ENCODE data around the gene P2RX1. TPM values are rescaled to one million over a fixed set of nuclear protein-coding genes. Genes with fewer than 3 reads are reported as not detected.

The P2RX1 gene
- total and polyA plus RNA-seq, 8 donors = 1.7 to 12.1 (median 2.3) TPM

DNA sequence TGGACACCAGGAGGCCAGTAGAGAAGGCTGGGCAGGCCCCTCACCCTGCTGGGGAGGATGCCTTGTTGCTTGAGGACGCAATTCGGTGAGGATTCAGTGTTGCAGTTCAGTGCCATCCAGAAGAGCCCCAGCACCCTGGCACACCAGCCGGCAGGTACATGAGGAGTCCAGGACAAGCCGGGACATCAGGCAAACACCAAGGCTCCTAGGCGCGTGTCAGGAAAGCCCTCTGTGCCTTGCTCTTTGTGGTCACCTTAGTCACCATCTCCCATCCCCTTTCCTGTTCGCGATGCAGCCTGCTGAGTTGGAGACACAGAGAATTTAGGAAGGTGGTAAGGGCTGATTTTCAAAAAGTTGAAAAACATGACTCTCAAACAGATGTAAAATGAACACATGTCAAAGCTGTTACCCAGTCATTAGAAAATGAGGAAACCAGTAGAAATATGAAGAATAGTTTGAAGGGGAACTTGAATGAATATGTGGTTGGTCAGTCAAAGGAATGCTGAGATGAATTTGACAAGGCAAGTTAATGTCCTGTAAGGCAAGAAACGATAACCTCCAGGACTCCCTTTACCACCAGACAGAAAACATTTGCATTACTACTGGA, 67.9 kb downstream of the P2RX1 start:
- Histone ChIP-seq H3K27ac (no peak overlapping the region), H3K4me3 (no peak overlapping the region), H3K36me3 (peaks cover 0 to 4% of the 10 kb centered on the region in 2 donors), H3K9me3 (no peaks in the 10 kb centered on the region), H3K27me3 (no peaks in the 10 kb centered on the region), H3K4me1 (peaks cover 0 to 19% of the 10 kb centered on the region in 2 donors)
- intact Hi-C loops (cut with DNase I) = no loop called here
- no peak for ATAC-seq
- no peak for DNase-seq
- TF ChIP-seq CTCF (IDR thresholded peaks at IDR 0.05) = no peak

DNA sequence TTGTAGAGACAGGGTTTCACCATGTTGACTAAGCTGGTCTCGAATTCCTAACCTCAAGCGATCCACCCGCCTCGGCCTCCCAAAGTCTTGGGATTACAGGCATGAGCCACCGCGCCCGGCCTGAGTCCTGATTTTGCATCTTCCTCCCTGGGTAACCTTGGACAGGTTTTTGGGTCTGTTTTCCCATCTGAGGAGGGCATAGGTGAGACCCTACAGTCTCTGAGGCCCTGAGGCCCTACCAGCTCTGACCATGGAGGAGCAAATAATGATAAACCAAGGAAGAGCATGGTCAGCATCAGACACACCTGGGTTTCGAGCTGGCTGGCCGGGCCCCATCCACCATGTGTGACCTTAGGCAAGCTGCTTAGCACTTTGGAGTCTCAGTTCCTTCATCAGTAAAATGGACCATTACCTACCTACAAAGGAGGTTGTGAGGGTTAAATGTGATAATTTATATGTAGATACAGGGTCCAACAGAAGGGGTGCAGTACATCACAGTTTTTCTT, 69.0 kb downstream of the P2RX1 start:
- H3K36me3 ChIP-seq = peaks cover 0 to 14% of the 10 kb centered on the region in 2 donors
- TF ChIP-seq CTCF (IDR thresholded peaks at IDR 0.05) = no peak
- intact Hi-C loops (cut with DNase I) = no loop called here
- no peak for ATAC-seq
- no peaks in the 10 kb centered on the region for H3K27me3 ChIP-seq
- peaks cover 0 to 19% of the 10 kb centered on the region in 2 donors for H3K4me1 ChIP-seq
- DNase-seq = peak in 1 of 4 donors; percentile 65
- H3K4me3 ChIP-seq = no peak overlapping the region
- H3K9me3 ChIP-seq = no peaks in the 10 kb centered on the region
- no peak overlapping the region for H3K27ac ChIP-seq

Other genes with a start within 250 kb of the P2RX1 start
- gene TAX1BP3, start 247.9 kb downstream of the P2RX1 start, total RNA-seq = 100 to 1,000 TPM; 143 to 194 TPM
- gene TAX1BP3, start 247.9 kb downstream of the P2RX1 start, polyA plus RNA-seq (ENCODE audit: insufficient read length in 6 of 6) = 10 to 100 TPM; 65.2 to 98.9 (median 84.7) TPM
- 10 to 100 TPM; 33.0 to 37.6 TPM for gene EMC6, start 247.7 kb downstream of the P2RX1 start, total RNA-seq
- 10 to 100 TPM; 15.9 to 26.0 (median 19.0) TPM for gene EMC6, start 247.7 kb downstream of the P2RX1 start, polyA plus RNA-seq (ENCODE audit: insufficient read length in 6 of 6)
- 1 to 10 TPM; 1.1 to 2.1 TPM for gene P2RX5, start 220.3 kb downstream of the P2RX1 start, total RNA-seq
- gene P2RX5, start 220.3 kb downstream of the P2RX1 start, polyA plus RNA-seq (ENCODE audit: insufficient read length in 6 of 6) = under 1 TPM; 0.16 to 0.63 (median 0.33) TPM
- gene HASPIN, start 192.6 kb downstream of the P2RX1 start, total RNA-seq = 1 to 10 TPM; 1.9 TPM
- gene HASPIN, start 192.6 kb downstream of the P2RX1 start, polyA plus RNA-seq (ENCODE audit: insufficient read length in 6 of 6) = 1 to 10 TPM; 2.2 to 4.5 (median 2.8) TPM
- gene ITGAE, start 115.3 kb downstream of the P2RX1 start, total RNA-seq = 10 to 100 TPM; 21.0 to 30.5 TPM
- 10 to 100 TPM; 39.7 to 46.1 (median 42.0) TPM for gene ITGAE, start 115.3 kb downstream of the P2RX1 start, polyA plus RNA-seq (ENCODE audit: insufficient read length in 6 of 6)
- 10 to 100 TPM; 30.6 to 31.8 TPM for gene NCBP3, start 70.2 kb downstream of the P2RX1 start, total RNA-seq
- gene NCBP3, start 70.2 kb downstream of the P2RX1 start, polyA plus RNA-seq (ENCODE audit: insufficient read length in 6 of 6) = 100 to 1,000 TPM in 5 of 6 donors, 10 to 100 TPM in 1; 80.1 to 112 (median 105) TPM
- 10 to 100 TPM in 1 of 2 donors, 1 to 10 TPM in 1; 3.9 to 13.4 TPM for gene CAMKK1, start 23.4 kb downstream of the P2RX1 start, total RNA-seq
- gene CAMKK1, start 23.4 kb downstream of the P2RX1 start, polyA plus RNA-seq (ENCODE audit: insufficient read length in 6 of 6) = 1 to 10 TPM; 2.7 to 4.9 (median 3.8) TPM
- 10 to 100 TPM; 12.7 to 53.5 TPM for gene ATP2A3, start 48.0 kb upstream of the P2RX1 start, total RNA-seq
- gene ATP2A3, start 48.0 kb upstream of the P2RX1 start, polyA plus RNA-seq (ENCODE audit: insufficient read length in 6 of 6) = 1 to 10 TPM; 5.8 to 9.8 (median 6.7) TPM
- gene ZZEF1, start 226.6 kb upstream of the P2RX1 start, total RNA-seq = 10 to 100 TPM; 39.2 to 56.7 TPM
- 10 to 100 TPM; 25.8 to 31.6 (median 27.3) TPM for gene ZZEF1, start 226.6 kb upstream of the P2RX1 start, polyA plus RNA-seq (ENCODE audit: insufficient read length in 6 of 6)
- gene CYB5D2, start 226.7 kb upstream of the P2RX1 start, total RNA-seq = 10 to 100 TPM in 1 of 2 donors, 1 to 10 TPM in 1; 9.4 to 11.0 TPM
- 10 to 100 TPM; 11.9 to 17.2 (median 14.6) TPM for gene CYB5D2, start 226.7 kb upstream of the P2RX1 start, polyA plus RNA-seq (ENCODE audit: insufficient read length in 6 of 6)

Measured in left lung (tissue), 10 donors.